ENCODE results near the gene HPCAL1. TPM values are rescaled to one million over a fixed set of nuclear protein-coding genes. Genes with fewer than 3 reads are reported as not detected.
"Not testable (repeated sequence)": the region's sequence is repeated elsewhere in the genome, so short reads cannot be mapped to it uniquely, and the experiment has no call there.

The HPCAL1 gene
- total RNA-seq, 1 donor: 34.4 TPM

DNA sequence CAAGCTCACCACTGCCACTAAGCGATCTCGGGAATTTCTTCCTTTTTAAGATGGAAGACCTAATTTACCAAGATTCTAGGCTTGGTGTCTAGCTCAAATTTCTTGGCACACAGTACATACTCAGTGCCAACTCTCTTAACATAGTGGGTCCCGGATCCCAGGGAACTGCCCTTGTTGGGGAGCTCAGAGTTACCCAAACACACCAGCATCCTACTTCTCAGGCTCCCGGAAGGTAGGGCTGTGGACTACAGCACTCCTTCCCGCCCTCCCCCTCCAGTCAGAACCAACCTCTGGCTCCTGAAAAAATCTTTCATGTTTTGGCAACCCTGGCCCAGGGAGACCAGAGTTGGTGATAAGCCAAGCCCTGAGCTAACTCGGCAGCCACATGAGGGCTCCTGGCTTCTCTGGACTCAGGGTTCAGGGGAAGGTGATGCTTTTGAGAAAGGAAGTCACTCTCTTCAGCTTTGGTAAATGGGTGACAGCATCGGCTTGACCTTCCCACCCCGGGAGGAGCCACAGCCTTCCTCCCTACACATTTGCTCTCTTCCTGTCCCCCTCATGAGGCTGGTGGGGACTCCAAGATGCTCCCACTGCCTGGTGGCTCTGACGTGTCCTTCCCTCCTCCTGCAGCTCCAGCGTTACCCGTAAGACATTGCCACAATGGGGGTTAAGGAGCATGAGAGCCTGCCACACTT, 136.6 kb downstream of the HPCAL1 start:
- H3K4me3 ChIP-seq (ENCODE audit: low read depth, low read length): no peak overlapping the region
- TF ChIP-seq, protein P1, sequence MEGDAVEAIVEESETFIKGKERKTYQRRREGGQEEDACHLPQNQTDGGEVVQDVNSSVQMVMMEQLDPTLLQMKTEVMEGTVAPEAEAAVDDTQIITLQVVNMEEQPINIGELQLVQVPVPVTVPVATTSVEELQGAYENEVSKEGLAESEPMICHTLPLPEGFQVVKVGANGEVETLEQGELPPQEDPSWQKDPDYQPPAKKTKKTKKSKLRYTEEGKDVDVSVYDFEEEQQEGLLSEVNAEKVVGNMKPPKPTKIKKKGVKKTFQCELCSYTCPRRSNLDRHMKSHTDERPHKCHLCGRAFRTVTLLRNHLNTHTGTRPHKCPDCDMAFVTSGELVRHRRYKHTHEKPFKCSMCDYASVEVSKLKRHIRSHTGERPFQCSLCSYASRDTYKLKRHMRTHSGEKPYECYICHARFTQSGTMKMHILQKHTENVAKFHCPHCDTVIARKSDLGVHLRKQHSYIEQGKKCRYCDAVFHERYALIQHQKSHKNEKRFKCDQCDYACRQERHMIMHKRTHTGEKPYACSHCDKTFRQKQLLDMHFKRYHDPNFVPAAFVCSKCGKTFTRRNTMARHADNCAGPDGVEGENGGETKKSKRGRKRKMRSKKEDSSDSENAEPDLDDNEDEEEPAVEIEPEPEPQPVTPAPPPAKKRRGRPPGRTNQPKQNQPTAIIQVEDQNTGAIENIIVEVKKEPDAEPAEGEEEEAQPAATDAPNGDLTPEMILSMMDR (IDR thresholded peaks at IDR 0.05; ENCODE audit: insufficient read depth, low read length): no peak
- peak; percentile 46 for DNase-seq (ENCODE audit: low read depth)

DNA sequence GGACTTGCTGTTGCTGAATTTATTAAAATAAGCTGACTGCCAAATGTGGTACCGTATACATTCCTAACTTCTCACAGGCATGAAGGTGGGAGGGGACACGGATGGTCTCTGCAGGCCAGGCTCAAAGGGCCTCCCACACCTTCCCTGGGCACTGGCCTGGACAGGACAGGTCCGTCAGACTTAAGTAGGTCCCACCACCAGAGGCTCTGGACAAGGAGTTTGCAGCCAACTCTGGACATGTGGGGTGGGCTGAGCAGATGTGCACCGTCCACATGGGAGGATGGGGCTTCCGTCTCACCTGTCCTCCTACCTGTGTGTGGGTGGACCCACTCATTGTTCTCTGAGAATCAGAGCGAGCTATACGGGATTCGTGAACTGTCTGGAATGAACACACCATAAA, 137.3 kb downstream of the HPCAL1 start:
- no peak overlapping the region for H3K4me3 ChIP-seq (ENCODE audit: low read depth, low read length)
- TF ChIP-seq, protein P1 (IDR thresholded peaks at IDR 0.05; ENCODE audit: insufficient read depth, low read length): no peak
- no peak for DNase-seq (ENCODE audit: low read depth)

- H3K4me3 ChIP-seq (ENCODE audit: low read depth, low read length): no peak overlapping the region
- no peak for DNase-seq (ENCODE audit: low read depth)
- TF ChIP-seq, protein P1 (IDR thresholded peaks at IDR 0.05; ENCODE audit: insufficient read depth, low read length): no peak
These were observed 138.0 kb downstream of the HPCAL1 start for GRCh38 chr2:10440736-10441135.

DNA sequence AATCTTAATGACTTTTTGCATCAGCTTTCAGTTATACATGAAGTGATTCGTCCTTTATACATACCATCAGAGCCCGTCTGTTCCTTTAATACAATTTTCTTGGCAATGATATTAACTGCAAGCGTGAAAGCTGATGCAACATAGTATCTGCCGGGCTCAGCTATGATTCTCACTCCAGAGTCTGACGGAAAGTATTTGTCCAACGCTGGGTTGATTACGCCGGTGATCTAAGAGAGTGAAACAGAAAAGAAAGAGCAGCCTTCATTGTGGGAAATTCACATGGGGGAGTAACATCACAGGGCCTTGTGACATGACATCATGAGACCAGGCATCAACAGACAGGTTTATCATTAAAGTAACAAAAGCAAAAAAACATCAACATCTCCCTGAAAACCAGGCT, 139.2 kb downstream of the HPCAL1 start:
- no peak overlapping the region for H3K4me3 ChIP-seq (ENCODE audit: low read depth, low read length)
- TF ChIP-seq, protein P1 (IDR thresholded peaks at IDR 0.05; ENCODE audit: insufficient read depth, low read length): no peak
- no peak for DNase-seq (ENCODE audit: low read depth)

- H3K4me3 ChIP-seq (ENCODE audit: low read depth, low read length); DNase-seq (ENCODE audit: low read depth): not testable (repeated sequence)
These were observed 139.9 kb downstream of the HPCAL1 start for GRCh38 chr2:10442469-10443126.

DNA sequence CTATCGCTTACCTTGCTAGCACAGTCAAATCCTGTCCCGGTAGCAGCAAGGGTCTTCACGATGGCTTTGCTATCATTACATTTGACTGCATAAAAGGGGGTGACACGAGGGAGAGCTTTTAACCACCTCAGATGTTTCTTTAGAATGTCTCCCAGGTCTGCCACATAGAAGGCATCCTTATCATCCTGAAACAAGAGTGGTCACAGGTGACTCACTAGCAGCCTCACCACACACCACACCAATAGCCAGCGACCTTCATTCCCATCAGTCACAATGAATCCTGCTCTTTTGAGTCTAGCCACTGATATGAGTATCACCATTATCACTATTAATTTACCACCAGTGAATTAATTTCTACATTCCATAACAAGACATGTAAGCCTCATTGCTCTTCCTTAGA, 141.8 kb downstream of the HPCAL1 start:
- DNase-seq (ENCODE audit: low read depth): no peak
- no peak overlapping the region for H3K4me3 ChIP-seq (ENCODE audit: low read depth, low read length)
- TF ChIP-seq, protein P1 (IDR thresholded peaks at IDR 0.05; ENCODE audit: insufficient read depth, low read length): no peak

DNA sequence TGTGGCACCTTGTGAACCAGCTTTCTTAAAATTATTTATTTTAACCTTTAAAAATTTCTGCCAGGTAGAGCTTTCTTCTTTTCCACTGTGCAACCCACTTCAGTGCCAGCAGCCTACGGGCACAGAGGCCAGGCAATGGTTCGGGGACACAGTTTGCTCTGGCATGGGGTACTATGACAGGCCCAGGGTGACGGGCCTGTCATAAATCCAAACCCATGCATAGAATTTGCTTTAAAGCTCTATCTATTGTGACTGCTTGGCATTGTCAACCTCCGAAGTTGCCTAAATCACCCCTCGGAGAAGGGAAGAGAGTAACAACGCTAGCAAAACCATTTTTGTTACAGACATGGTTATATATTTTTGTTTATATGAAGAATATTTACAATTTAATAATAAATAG, 143.9 kb downstream of the HPCAL1 start:
- TF ChIP-seq, protein P1 (IDR thresholded peaks at IDR 0.05; ENCODE audit: insufficient read depth, low read length): no peak
- peak overlapping the region; percentile 73 for H3K4me3 ChIP-seq (ENCODE audit: low read depth, low read length)
- DNase-seq (ENCODE audit: low read depth): no peak

Measured in fibroblast of the aortic adventitia (primary cell).